HCT116 (cell line): ENCODE measurements around the gene MAP3K20. TPM values are rescaled to one million over a fixed set of nuclear protein-coding genes. Genes with fewer than 3 reads are reported as not detected.

Experiments used
- ATAC-seq: fragments of 200-7000 bp; cut with Tn5 transposase; 2 replicates; pipeline ENCODE4 v1.9.1; 2020; ENCODE audit warnings: mild to moderate bottlenecking, moderate library complexity
- BruUV-seq: library from RNA; stranded (reverse); fragments of 400-500 nt; replicated peaks from 2 replicates; lab custom pipeline; 2021; lab: Mats Ljungman, UMichigan
- CTCF ChIA-PET: fragments of 300-600 bp; sonication (Branson Sonifier 250); formaldehyde crosslinking; loops from one replicate; lab custom pipeline; 2021; ENCODE audit warnings: antibody characterized with exemption; lab: Charles Lee
- POLR2A ChIA-PET: fragments of 300-600, 350-600 bp; sonication (Branson Sonifier 250); formaldehyde crosslinking; loops from one replicate; lab custom pipeline; 2021; ENCODE audit warnings: antibody characterized with exemption; lab: Charles Lee
- RAD21 ChIA-PET, 2 experiments: fragments of 300-600 bp; sonication (Branson Sonifier 250); formaldehyde crosslinking; loops; one replicate each; lab custom pipeline; 2023; ENCODE audit warnings: low total read pairs in 2 of 2; ENCODE audit not compliant: uncharacterized antibody in 2 of 2, unreplicated experiment in 2 of 2, low non-redundant PET in 1 of 2; lab: Charles Lee
- DNase-seq: peaks from one replicate; pipeline ENCODE4 v3.0.0-alpha.2; 2010; ENCODE audit warnings: low read depth, low spot score
- H2AFZ ChIP-seq: fragments of 200-600 bp; shearing (Covaris generic), sonication (generic); 2 replicates; pipeline ENCODE4 v1.6.1; 2017; ENCODE audit warnings: low read depth, mixed run types, mixed read lengths, antibody characterized with exemption, low read length; ENCODE audit not compliant: poor library complexity, severe bottlenecking
- H3K27ac ChIP-seq: 2 replicates; pipeline ENCODE4 v1.5.1; 2012; ENCODE audit warnings: low read depth, low read length
- H3K27me3 ChIP-seq: fragments of 200-600 bp; sonication (generic); 2 replicates; pipeline ENCODE4 v1.6.1; 2016; ENCODE audit warnings: mixed run types, low read length, mixed read lengths; ENCODE audit not compliant: insufficient read depth
- H3K36me3 ChIP-seq, 2 experiments: fragments of 200-500 bp in 1 of 2; fragments of 200-600 bp in 1 of 2; sonication (Bioruptor generic) in 1 of 2; sonication (generic) in 1 of 2; 2 replicates each; pipeline versions ENCODE4 v1.5.1 to v1.6.1; 2014 to 2016; ENCODE audit warnings: low read length in 2 of 2, inconsistent platforms in 1 of 2, mixed read lengths in 1 of 2, mixed run types in 1 of 2; ENCODE audit not compliant: insufficient read depth in 2 of 2, control insufficient read depth in 1 of 2
- H3K4me1 ChIP-seq, 2 experiments: fragments of 200-600 bp in 1 of 2; sonication (generic) in 1 of 2; 2 replicates each; pipeline versions ENCODE4 v1.5.1 to v1.6.1; 2012 to 2017; ENCODE audit warnings: low read length in 2 of 2, inconsistent platforms in 1 of 2, mild to moderate bottlenecking in 1 of 2, mixed read lengths in 1 of 2, mixed run types in 1 of 2, moderate library complexity in 1 of 2; ENCODE audit not compliant: insufficient read depth in 2 of 2, control insufficient read depth in 1 of 2
- H3K4me2 ChIP-seq: fragments of 200-600 bp; sonication (generic); 2 replicates; pipeline ENCODE4 v1.6.1; 2017; ENCODE audit warnings: mixed run types, low read length, mixed read lengths
- H3K4me3 ChIP-seq, 2 experiments: fragments of 200-600 bp in 1 of 2; sonication (generic) in 1 of 2; replicated peaks in 1 of 2; 2 replicates each; pipeline ENCODE4 v1.5.1; 2011 to 2016; ENCODE audit warnings: low read length in 2 of 2, control low read depth in 1 of 2, low read depth in 1 of 2, mild to moderate bottlenecking in 1 of 2, mixed read lengths in 1 of 2, mixed run types in 1 of 2
- H3K79me2 ChIP-seq: fragments of 200-600 bp; sonication (generic); 2 replicates; pipeline ENCODE4 v1.6.1; 2017; ENCODE audit warnings: mild to moderate bottlenecking, mixed run types, low read length, moderate library complexity, mixed read lengths; ENCODE audit not compliant: insufficient read depth
- H3K9ac ChIP-seq: fragments of 200-600 bp; sonication (generic); 2 replicates; pipeline ENCODE4 v1.6.1; 2016; ENCODE audit warnings: low read length, mixed read lengths
- H3K9me2 ChIP-seq: fragments of 200-600 bp; sonication (generic), shearing (Covaris generic); 2 replicates; pipeline ENCODE4 v1.6.1; 2017; ENCODE audit warnings: mixed run types, mild to moderate bottlenecking, moderate library complexity; ENCODE audit not compliant: insufficient read depth
- H3K9me3 ChIP-seq, 2 experiments: fragments of 200-500 bp in 1 of 2; fragments of 200-600 bp in 1 of 2; sonication (Bioruptor generic) in 1 of 2; sonication (generic) in 1 of 2; 2 replicates each; pipeline ENCODE4 v1.6.1; 2014 to 2017; ENCODE audit warnings: low read length in 2 of 2, mixed read lengths in 2 of 2, inconsistent platforms in 1 of 2, low read depth in 1 of 2, mild to moderate bottlenecking in 1 of 2, mixed run types in 1 of 2, moderate library complexity in 1 of 2; ENCODE audit not compliant: control insufficient read depth in 1 of 2, insufficient read depth in 1 of 2
- H4K20me1 ChIP-seq: fragments of 200-600 bp; sonication (generic), shearing (Covaris generic); 2 replicates; pipeline ENCODE4 v1.6.1; 2017; ENCODE audit warnings: mixed run types, mild to moderate bottlenecking, moderate library complexity; ENCODE audit not compliant: insufficient read depth
- ATF3 ChIP-seq: IDR thresholded peaks from 2 replicates; pipeline ENCODE4 v1.6.1; 2012
- CBX3 ChIP-seq: IDR thresholded peaks from 2 replicates; pipeline ENCODE4 v1.6.1; 2012; ENCODE audit warnings: low read depth
- CEBPB ChIP-seq: IDR thresholded peaks from 2 replicates; pipeline ENCODE4 v1.6.1; 2012; ENCODE audit warnings: low read depth
- EGR1 ChIP-seq: IDR thresholded peaks from 2 replicates; pipeline ENCODE4 v1.6.1; 2012; ENCODE audit warnings: low read depth
- ELF1 ChIP-seq: IDR thresholded peaks from 2 replicates; pipeline ENCODE4 v1.6.1; 2012; ENCODE audit warnings: low read depth, borderline replicate concordance
- EZH2 ChIP-seq: fragments of 200-600 bp; sonication (generic); IDR thresholded peaks from 2 replicates; pipeline ENCODE4 v1.6.1; 2017; ENCODE audit warnings: antibody characterized with exemption, mixed run types
- FOSL1 ChIP-seq: IDR thresholded peaks from 2 replicates; pipeline ENCODE4 v1.6.1; 2012; ENCODE audit warnings: low read depth
- JUND ChIP-seq: IDR thresholded peaks from 2 replicates; pipeline ENCODE4 v1.6.1; 2012
- RAD21 ChIP-seq: IDR thresholded peaks from 2 replicates; pipeline ENCODE4 v1.6.1; 2012; ENCODE audit warnings: low read depth, mild to moderate bottlenecking
- SIN3A ChIP-seq: IDR thresholded peaks from 2 replicates; pipeline ENCODE4 v1.6.1; 2012; ENCODE audit warnings: low read depth
- SP1 ChIP-seq: IDR thresholded peaks from 2 replicates; pipeline ENCODE4 v1.6.1; 2012; ENCODE audit warnings: low read depth
- SRF ChIP-seq: IDR thresholded peaks from 2 replicates; pipeline ENCODE4 v1.6.1; 2012; ENCODE audit warnings: low read depth
- TCF7L2 ChIP-seq: IDR thresholded peaks from 2 replicates; pipeline ENCODE4 v1.7.0; 2011; ENCODE audit warnings: borderline replicate concordance, inconsistent platforms; ENCODE audit not compliant: insufficient read depth, insufficient read length; ENCODE audit errors: extremely low read depth
- YY1 ChIP-seq: IDR thresholded peaks from 2 replicates; pipeline ENCODE4 v1.6.1; 2011; ENCODE audit warnings: low read length, low read depth, moderate library complexity, mild to moderate bottlenecking; ENCODE audit not compliant: insufficient replicate concordance; ENCODE audit errors: extremely low read depth
- ZNF274 ChIP-seq: fragments of 200-500 bp; sonication (Bioruptor generic); IDR thresholded peaks from 2 replicates; pipeline ENCODE4 v1.6.1; 2014; ENCODE audit warnings: mild to moderate bottlenecking, low read depth, low read length, inconsistent platforms
- intact Hi-C: fragments of 100-400 bp; cut with micrococcal nuclease; formaldehyde crosslinking; loops from 2 replicates; pipeline ENCODE4 v1.10.0; 2022
- total RNA-seq: library from RNA; stranded (reverse); gene quantifications from one replicate; pipeline ENCODE4 v1.2.1, GENCODE V29; 2021; ENCODE audit not compliant: unreplicated experiment
- TF ChIP-seq, protein P1 (sequence below), 3 experiments: fragments of 200-600 bp in 1 of 3; sonication (generic) in 1 of 3; IDR thresholded peaks in 2 of 3; conservative IDR thresholded peaks in 1 of 3; 2 replicates each; pipeline ENCODE4 v1.5.1; 2012 to 2017; ENCODE audit warnings: low read depth in 2 of 3, low read length in 2 of 3, antibody characterized with exemption in 1 of 3, borderline replicate concordance in 1 of 3, control low read depth in 1 of 3, mild to moderate bottlenecking in 1 of 3, mixed read lengths in 1 of 3, mixed run types in 1 of 3, moderate library complexity in 1 of 3; ENCODE audit not compliant: insufficient read depth in 1 of 3
- TF ChIP-seq, protein P2 (sequence below): IDR thresholded peaks from 2 replicates; pipeline ENCODE4 v1.6.1; 2012

The MAP3K20 gene
- total RNA-seq, 1 experiment from 2014 or later: 40.0 TPM

GRCh38 chr2:173032032-173032431 is 43.6 kb upstream of the MAP3K20 start (continued):
- TF ChIP-seq ZNF274 (no peak), CEBPB (no peak), FOSL1 (no peak), ATF3 (no peak)

- BruUV-seq: no TSS peak
- no peaks in the 10 kb centered on the region for H3K27me3 ChIP-seq
- no peaks in the 10 kb centered on the region for H3K9me3 ChIP-seq
- H3K9me2 ChIP-seq: no peaks in the 10 kb centered on the region
- no peak overlapping the region for H3K9ac ChIP-seq
- H2AFZ ChIP-seq: no peak overlapping the region
- H3K4me1 ChIP-seq: no peaks in the 10 kb centered on the region
- H4K20me1 ChIP-seq: no peaks in the 10 kb centered on the region
- no peak overlapping the region for H3K27ac ChIP-seq
- intact Hi-C loops: no loop called here
- H3K4me2 ChIP-seq: no peak overlapping the region
- RAD21 ChIA-PET: no interaction called here
- CTCF ChIA-PET: no interaction called here
- POLR2A ChIA-PET: no interaction called here
- no peak overlapping the region for H3K4me3 ChIP-seq
- ATAC-seq (no peak), DNase-seq (no peak)
- no peak for TF ChIP-seq JUND
- TF ChIP-seq CEBPB: no peak
- H3K36me3 ChIP-seq: no peaks in the 10 kb centered on the region
- H3K79me2 ChIP-seq: no peaks in the 10 kb centered on the region
Observed at GRCh38 chr2:173033084-173033483, 42.6 kb upstream of the MAP3K20 start.

DNA sequence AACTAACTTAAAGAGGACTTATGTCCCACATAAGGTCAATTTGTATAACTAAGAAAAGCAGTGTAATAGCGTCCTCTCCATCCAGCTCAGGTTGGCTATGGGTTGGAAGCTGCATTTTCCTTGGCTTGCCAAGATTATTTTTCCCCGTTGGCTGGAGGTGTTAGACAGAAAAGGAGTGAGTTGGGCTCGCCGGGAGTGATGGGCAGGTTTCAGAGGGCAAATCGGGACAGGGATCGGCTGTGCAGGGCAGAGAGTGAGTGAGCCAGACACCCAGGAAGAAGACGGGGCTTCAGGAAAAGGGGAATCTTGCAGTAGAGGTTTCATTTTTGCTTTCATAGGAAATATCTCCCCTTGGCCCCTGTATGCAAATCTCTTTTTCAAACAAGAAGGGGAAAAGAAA is 41.5 kb upstream of the MAP3K20 start:
- Histone ChIP-seq H3K27ac (no peak overlapping the region), H3K9me2 (no peaks in the 10 kb centered on the region), H3K9me3 (no peaks in the 10 kb centered on the region), H3K4me1 (no peaks in the 10 kb centered on the region), H3K4me2 (no peak overlapping the region), H3K79me2 (no peaks in the 10 kb centered on the region), H3K36me3 (no peaks in the 10 kb centered on the region), H3K4me3 (no peak overlapping the region), H3K27me3 (no peaks in the 10 kb centered on the region), H3K9ac (no peak overlapping the region), H4K20me1 (no peaks in the 10 kb centered on the region), H2AFZ (no peak overlapping the region)
- ChIA-PET RAD21 (no interaction called here), CTCF (no interaction called here), POLR2A (no interaction called here)
- ATAC-seq (no peak), DNase-seq (no peak)
- intact Hi-C loops: no loop called here
- no TSS peak for BruUV-seq
- TF ChIP-seq TCF7L2 (no peak), SRF (no peak), CBX3 (no peak), ELF1 (no peak), SP1 (no peak), ATF3 (no peak), RAD21 (no peak), SIN3A (no peak), EGR1 (no peak), FOSL1 (no peak), YY1 (no peak), EZH2 (no peak)
- TF ChIP-seq, protein P1, sequence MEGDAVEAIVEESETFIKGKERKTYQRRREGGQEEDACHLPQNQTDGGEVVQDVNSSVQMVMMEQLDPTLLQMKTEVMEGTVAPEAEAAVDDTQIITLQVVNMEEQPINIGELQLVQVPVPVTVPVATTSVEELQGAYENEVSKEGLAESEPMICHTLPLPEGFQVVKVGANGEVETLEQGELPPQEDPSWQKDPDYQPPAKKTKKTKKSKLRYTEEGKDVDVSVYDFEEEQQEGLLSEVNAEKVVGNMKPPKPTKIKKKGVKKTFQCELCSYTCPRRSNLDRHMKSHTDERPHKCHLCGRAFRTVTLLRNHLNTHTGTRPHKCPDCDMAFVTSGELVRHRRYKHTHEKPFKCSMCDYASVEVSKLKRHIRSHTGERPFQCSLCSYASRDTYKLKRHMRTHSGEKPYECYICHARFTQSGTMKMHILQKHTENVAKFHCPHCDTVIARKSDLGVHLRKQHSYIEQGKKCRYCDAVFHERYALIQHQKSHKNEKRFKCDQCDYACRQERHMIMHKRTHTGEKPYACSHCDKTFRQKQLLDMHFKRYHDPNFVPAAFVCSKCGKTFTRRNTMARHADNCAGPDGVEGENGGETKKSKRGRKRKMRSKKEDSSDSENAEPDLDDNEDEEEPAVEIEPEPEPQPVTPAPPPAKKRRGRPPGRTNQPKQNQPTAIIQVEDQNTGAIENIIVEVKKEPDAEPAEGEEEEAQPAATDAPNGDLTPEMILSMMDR (IDR thresholded peaks at IDR 0.05 in 2 of 3, conservative IDR thresholded peaks at IDR 0.05 in 1 of 3; ENCODE audit: borderline replicate concordance in 1 of 3, insufficient read depth in 1 of 3, low read depth in 2 of 3, low read length in 2 of 3): no peak
- TF ChIP-seq, protein P2, sequence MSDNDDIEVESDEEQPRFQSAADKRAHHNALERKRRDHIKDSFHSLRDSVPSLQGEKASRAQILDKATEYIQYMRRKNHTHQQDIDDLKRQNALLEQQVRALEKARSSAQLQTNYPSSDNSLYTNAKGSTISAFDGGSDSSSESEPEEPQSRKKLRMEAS: no peak
